ENCODE results near the gene ZNF615.
A peak's percentile ranks its signal among the peaks of the same experiment; 100 is the strongest.
"Not testable (repeated sequence)": the region's sequence is repeated elsewhere in the genome, so short reads cannot be mapped to it uniquely, and the experiment has no call there.

ZNF615 gene

GRCh38 chr19:51980116-51980736 lies 27.8 kb downstream of the ZNF615 start:
- no peak for DNase-seq (ENCODE audit: low spot score)

- DNase-seq (ENCODE audit: low spot score): peak; percentile 23
These were observed 29.1 kb downstream of the ZNF615 start for GRCh38 chr19:51978882-51979281.

- no peak for DNase-seq (ENCODE audit: low spot score)
These were observed 30.7 kb downstream of the ZNF615 start for GRCh38 chr19:51977346-51977745.

GRCh38 chr19:51976852-51977251 lies 31.2 kb downstream of the ZNF615 start:
- DNase-seq (ENCODE audit: low spot score): no peak

- not testable (repeated sequence) for DNase-seq (ENCODE audit: low spot score)
These were observed 32.2 kb downstream of the ZNF615 start for GRCh38 chr19:51975787-51976186.

- no peak for DNase-seq (ENCODE audit: low spot score)
These were observed 36.4 kb downstream of the ZNF615 start for GRCh38 chr19:51971624-51972023.

GRCh38 chr19:51970718-51971117 lies 37.3 kb downstream of the ZNF615 start:
- no peak for DNase-seq (ENCODE audit: low spot score)

GRCh38 chr19:51965583-51965982 lies 42.4 kb downstream of the ZNF615 start:
- no peak for DNase-seq (ENCODE audit: low spot score)

- DNase-seq (ENCODE audit: low spot score): not testable (repeated sequence)
These were observed 47.3 kb downstream of the ZNF615 start for GRCh38 chr19:51960621-51961233.

- DNase-seq (ENCODE audit: low spot score): no peak
These were observed 48.2 kb downstream of the ZNF615 start for GRCh38 chr19:51959791-51960190.

- DNase-seq (ENCODE audit: low spot score): not testable (repeated sequence)
These were observed 50.2 kb downstream of the ZNF615 start for GRCh38 chr19:51957846-51958245.

- no peak for DNase-seq (ENCODE audit: low spot score)
These were observed 59.0 kb downstream of the ZNF615 start for GRCh38 chr19:51948975-51949374.

GRCh38 chr19:51946602-51947001 lies 61.4 kb downstream of the ZNF615 start:
- DNase-seq (ENCODE audit: low spot score): no peak

GRCh38 chr19:51944798-51945552 lies 63.0 kb downstream of the ZNF615 start:
- DNase-seq (ENCODE audit: low spot score): no peak

Measured in RKO (cell line).